ENCODE data around the gene OR11A1.

- TF ChIP-seq POLR2A (IDR thresholded peaks at IDR 0.05) (no peak), CTCF (IDR thresholded peaks at IDR 0.05) (no peak)
Measured at GRCh38 chr6:29478740-29479139, 21.9 kb upstream of the OR11A1 start.

All from thyroid gland (tissue), 4 donors.